Esophagus (tissue), 2 donors: ENCODE data around the gene POR. TPM values are rescaled to one million over a fixed set of nuclear protein-coding genes. Genes with fewer than 3 reads are reported as not detected.
"Not testable (repeated sequence)": the region's sequence is repeated elsewhere in the genome, so short reads cannot be mapped to it uniquely, and the experiment has no call there.

Source experiments
- H3K27ac ChIP-seq, 2 donors: one replicate each; pipeline ENCODE4 v1.5.1; 2013; ENCODE audit warnings: low read depth in 2 of 2, mild to moderate bottlenecking in 2 of 2, inconsistent platforms in 1 of 2, low read length in 1 of 2, moderate library complexity in 1 of 2
- H3K27me3 ChIP-seq, 2 donors: one replicate each; pipeline ENCODE4 v1.6.1; 2013; ENCODE audit warnings: low read length in 2 of 2, control low read depth in 1 of 2, mild to moderate bottlenecking in 1 of 2; ENCODE audit not compliant: insufficient read depth in 2 of 2, control insufficient read depth in 1 of 2
- H3K36me3 ChIP-seq, 2 donors: one replicate each; pipeline ENCODE4 v1.6.1; 2013; ENCODE audit warnings: low read length in 1 of 2; ENCODE audit not compliant: control insufficient read depth in 2 of 2, insufficient read depth in 2 of 2
- H3K4me1 ChIP-seq, 2 donors: one replicate each; pipeline ENCODE4 v1.6.1; 2013; ENCODE audit warnings: low read length in 1 of 2; ENCODE audit not compliant: control insufficient read depth in 2 of 2, insufficient read depth in 2 of 2
- H3K4me3 ChIP-seq, 2 donors: one replicate each; pipeline ENCODE4 v1.5.1; 2013; ENCODE audit warnings: low read length in 2 of 2, mild to moderate bottlenecking in 2 of 2, low read depth in 1 of 2, moderate library complexity in 1 of 2
- H3K9me3 ChIP-seq, 2 donors: one replicate each; pipeline ENCODE4 v1.6.1; 2013; ENCODE audit warnings: mild to moderate bottlenecking in 2 of 2, low read depth in 1 of 2, low read length in 1 of 2, moderate library complexity in 1 of 2; ENCODE audit not compliant: control insufficient read depth in 2 of 2, insufficient read depth in 1 of 2
- WGBS, 2 donors: extraction: QIAGEN DNeasy Blood & Tissue Kit; methylation state at CpG; one replicate each; pipeline ENCODE4 v1.1.7; 2013; 5-methylcytosine and 5-hydroxymethylcytosine counted together
- polyA plus RNA-seq, 2 donors: library from polyadenylated mRNA; stranded (reverse); fragments of 200-250 nt; gene quantifications; one replicate each; pipeline ENCODE4 v1.2.3, GENCODE V29; 2013
- donor health status: healthy with polysubstance abuse.
- donor health status: Bipolar disorder and iron deficiency.

The POR gene
- polyA plus RNA-seq, 2 donors, result 94.5 to 102 TPM

DNA sequence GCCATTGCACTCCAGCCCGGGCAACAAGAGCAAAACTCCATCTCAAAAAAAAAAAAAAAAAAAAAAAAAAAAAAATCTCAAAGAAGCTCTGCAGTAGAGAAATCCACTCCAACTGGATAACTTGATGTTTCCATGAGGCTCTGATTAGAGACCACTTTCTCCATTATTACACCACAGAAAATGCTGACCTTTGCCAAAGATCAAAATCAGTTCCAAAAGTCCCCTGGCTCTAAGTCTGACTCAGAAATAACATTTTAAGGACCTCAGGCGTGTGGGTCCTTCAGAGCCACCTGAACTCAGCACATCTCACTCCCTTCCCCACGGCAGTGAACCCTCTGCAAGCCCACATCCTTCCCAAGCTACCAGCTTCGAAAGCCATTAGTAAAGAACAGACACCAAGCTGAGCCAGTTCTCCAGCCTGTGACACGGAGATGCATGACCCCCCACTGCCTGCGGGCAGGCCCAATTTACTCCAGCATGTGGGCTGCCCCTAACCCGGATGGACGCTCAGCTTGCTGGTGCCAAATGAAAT lies 93.3 kb downstream of the POR start:
- H3K27ac ChIP-seq, result peak overlapping the region in 1 of 2 donors; percentile 8
- 74 to 75% methylated on average over 8 of the region's 8 CpGs for WGBS, 2 donors
- no peak overlapping the region for H3K4me3 ChIP-seq
- H3K4me1 ChIP-seq, result peaks cover 0 to 4% of the 10 kb centered on the region in 2 donors
- H3K27me3 ChIP-seq, result no peaks in the 10 kb centered on the region
- H3K9me3 ChIP-seq, result no peaks in the 10 kb centered on the region
- H3K36me3 ChIP-seq, result peaks cover 0 to 17% of the 10 kb centered on the region in 2 donors

DNA sequence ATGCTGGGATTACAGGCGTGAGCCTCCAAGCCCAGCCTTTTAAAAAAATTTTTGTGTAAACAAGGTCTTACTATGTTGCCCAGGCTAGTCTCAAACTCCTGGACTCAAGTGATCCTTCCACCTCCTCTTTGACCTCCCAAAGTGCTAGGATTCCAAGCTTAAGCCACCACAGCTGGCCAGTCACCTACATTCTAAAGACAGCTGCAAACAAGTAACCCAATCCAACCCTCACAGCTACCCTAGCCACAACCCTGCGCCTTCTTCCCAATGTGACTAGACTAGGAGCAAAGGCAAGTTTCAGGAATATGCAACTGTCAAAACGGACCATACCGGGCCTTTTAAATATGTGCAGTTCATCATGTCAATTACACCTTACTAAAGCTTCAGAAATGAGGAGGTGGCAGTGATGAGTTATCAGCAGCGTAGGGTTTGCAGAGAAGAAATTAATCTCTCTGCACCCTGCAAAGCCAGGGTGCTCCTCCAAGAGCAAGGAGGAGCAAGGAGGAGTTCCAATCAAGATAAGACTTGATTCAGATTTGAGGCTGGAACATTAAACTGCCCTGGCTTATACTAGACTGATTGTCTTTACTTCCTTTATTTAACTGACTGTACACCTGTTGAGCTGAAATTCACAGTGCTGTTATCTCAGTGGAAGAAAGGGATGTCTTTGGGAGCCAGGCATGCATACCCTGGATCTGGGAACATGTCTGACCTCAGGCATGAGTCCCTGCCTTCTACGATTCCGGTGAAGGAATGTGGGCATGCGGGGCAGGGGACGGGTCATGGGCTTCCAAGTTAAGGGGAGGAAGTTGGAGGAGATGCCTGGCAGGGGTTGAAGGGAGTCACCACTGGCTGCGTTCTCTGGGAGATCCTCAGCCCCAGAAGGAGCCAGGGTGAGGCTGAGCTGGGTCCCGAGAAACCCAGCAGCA lies 95.0 kb downstream of the POR start:
- H3K4me1 ChIP-seq, result peaks cover 0 to 4% of the 10 kb centered on the region in 2 donors
- no peak overlapping the region for H3K4me3 ChIP-seq
- peaks cover 0 to 10% of the 10 kb centered on the region in 2 donors for H3K36me3 ChIP-seq
- H3K9me3 ChIP-seq, result no peaks in the 10 kb centered on the region
- 85 to 89% methylated on average over 11 of the region's 11 CpGs for WGBS, 2 donors
- no peak overlapping the region for H3K27ac ChIP-seq
- H3K27me3 ChIP-seq, result no peaks in the 10 kb centered on the region

GRCh38 chr7:76011442-76011861 lies 96.5 kb downstream of the POR start:
- Histone ChIP-seq H3K27ac (peak overlapping the region in 1 of 2 donors; percentile 50), H3K4me1 (peaks cover 0 to 4% of the 10 kb centered on the region in 2 donors), H3K4me3 (no peak overlapping the region), H3K9me3 (no peaks in the 10 kb centered on the region), H3K36me3 (peaks cover 0 to 5% of the 10 kb centered on the region in 2 donors), H3K27me3 (no peaks in the 10 kb centered on the region)
- 54 to 68% methylated on average over 8 of the region's 8 CpGs for WGBS, 2 donors

- Histone ChIP-seq H3K4me3 (no peak overlapping the region), H3K27me3 (no peaks in the 10 kb centered on the region), H3K4me1 (no peaks in the 10 kb centered on the region), H3K9me3 (no peaks in the 10 kb centered on the region), H3K27ac (no peak overlapping the region), H3K36me3 (peaks cover 0 to 5% of the 10 kb centered on the region in 2 donors)
- 92 to 94% methylated on average over 13 of the region's 13 CpGs for WGBS, 2 donors
Observed at GRCh38 chr7:76016191-76016947, 101.4 kb downstream of the POR start.

DNA sequence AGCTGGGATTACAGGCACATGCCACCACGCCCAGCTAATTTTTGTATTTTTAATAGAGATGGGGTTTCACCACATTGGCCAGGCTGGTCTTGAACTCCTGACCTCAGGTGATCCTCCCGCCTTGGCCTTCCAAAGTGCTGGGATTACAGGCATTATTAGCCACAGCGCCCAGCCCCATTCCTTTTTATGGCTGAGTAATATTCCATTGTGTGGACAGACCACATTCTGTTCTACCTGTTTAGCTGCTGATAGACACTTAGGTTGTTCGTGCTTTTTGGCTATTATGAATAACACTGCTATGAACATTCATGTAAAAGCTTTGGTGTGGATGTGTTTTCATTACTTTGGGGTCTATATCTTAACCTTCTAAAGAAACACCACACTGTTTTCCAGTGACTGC lies 103.6 kb downstream of the POR start:
- H3K4me3 ChIP-seq, H3K27ac ChIP-seq, H3K4me1 ChIP-seq, H3K9me3 ChIP-seq, H3K27me3 ChIP-seq, H3K36me3 ChIP-seq: not testable (repeated sequence)
- WGBS, 2 donors, result 89 to 92% methylated on average over 4 of the region's 4 CpGs

- Histone ChIP-seq H3K27me3 (no peaks in the 10 kb centered on the region), H3K9me3 (no peaks in the 10 kb centered on the region), H3K36me3 (peaks cover 0 to 3% of the 10 kb centered on the region in 2 donors), H3K4me3 (no peak overlapping the region), H3K27ac (peak overlapping the region in 1 of 2 donors; percentile 16), H3K4me1 (no peaks in the 10 kb centered on the region)
- 41 to 43% methylated on average over 6 of the region's 6 CpGs for WGBS, 2 donors
Observed at GRCh38 chr7:76020031-76020714, 105.2 kb downstream of the POR start.

- peaks cover 0 to 3% of the 10 kb centered on the region in 2 donors for H3K36me3 ChIP-seq
- 94 to 96% methylated on average over 7 of the region's 7 CpGs for WGBS, 2 donors
Observed at GRCh38 chr7:76022026-76022780, 107.2 kb downstream of the POR start.

GRCh38 chr7:76023002-76023401 lies 108.0 kb downstream of the POR start:
- no peak overlapping the region for H3K4me3 ChIP-seq
- no peak overlapping the region for H3K27ac ChIP-seq
- WGBS, 2 donors, result 45 to 56% methylated on average over 4 of the region's 4 CpGs
- H3K4me1 ChIP-seq, result no peaks in the 10 kb centered on the region
- H3K36me3 ChIP-seq, result peaks cover 0 to 3% of the 10 kb centered on the region in 2 donors
- H3K27me3 ChIP-seq, result no peaks in the 10 kb centered on the region
- no peaks in the 10 kb centered on the region for H3K9me3 ChIP-seq

More at GRCh38 chr7:76022026-76022780, 107.2 kb downstream of the POR start:
- H3K27ac ChIP-seq, result no peak overlapping the region
- H3K9me3 ChIP-seq, result no peaks in the 10 kb centered on the region
- H3K4me3 ChIP-seq, result no peak overlapping the region
- H3K27me3 ChIP-seq, result no peaks in the 10 kb centered on the region
- H3K4me1 ChIP-seq, result no peaks in the 10 kb centered on the region
